HepG2 (cell line): Measurements from ENCODE around the gene CD72. TPM values are rescaled to one million over a fixed set of nuclear protein-coding genes. Genes with fewer than 3 reads are reported as not detected.

Source experiments
- ARNT ChIP-seq: fragments of 450-650 bp; IDR thresholded peaks from 2 replicates; pipeline ENCODE4 v1.6.1; 2017
- BRD4 ChIP-seq: sonication (generic); formaldehyde crosslinking; IDR thresholded peaks from 2 replicates; pipeline ENCODE4 v1.4.0; 2020; ENCODE audit warnings: missing genetic modification reagents
- CCDC6 ChIP-seq: sonication (generic); formaldehyde crosslinking; IDR thresholded peaks from 2 replicates; pipeline ENCODE4 v1.8.1; 2022; ENCODE audit warnings: mild to moderate bottlenecking, missing genetic modification reagents, moderate library complexity
- E2F5 ChIP-seq: sonication (generic); formaldehyde crosslinking; conservative IDR thresholded peaks from 2 replicates; pipeline ENCODE4 v1.4.0; 2020; ENCODE audit warnings: missing genetic modification reagents
- ESRRA ChIP-seq: sonication (generic); formaldehyde crosslinking; IDR thresholded peaks from 2 replicates; pipeline ENCODE4 v1.5.1; 2020; ENCODE audit warnings: mild to moderate bottlenecking, low read depth, missing genetic modification reagents
- IRF9 ChIP-seq: sonication (generic); formaldehyde crosslinking; IDR thresholded peaks from 2 replicates; pipeline ENCODE4 v1.8.0; 2022; ENCODE audit warnings: missing genetic modification reagents, mild to moderate bottlenecking, borderline replicate concordance
- NFKB2 ChIP-seq: sonication (generic); formaldehyde crosslinking; IDR thresholded peaks from 2 replicates; pipeline ENCODE4 v1.4.0; 2020; ENCODE audit warnings: missing genetic modification reagents, borderline replicate concordance
- PLRG1 ChIP-seq: fragments of 450-650 bp; conservative IDR thresholded peaks from 2 replicates; pipeline ENCODE4 v1.6.1; 2016
- RORA ChIP-seq: sonication (generic); formaldehyde crosslinking; IDR thresholded peaks from 2 replicates; pipeline ENCODE4 v1.5.0; 2020; ENCODE audit warnings: mild to moderate bottlenecking, missing genetic modification reagents, moderate library complexity
- SSRP1 ChIP-seq: IDR thresholded peaks from 2 replicates; pipeline ENCODE4 v1.6.1; 2016; ENCODE audit warnings: control low read depth
- SUZ12 ChIP-seq: fragments of 150-350 bp; IDR thresholded peaks from 2 replicates; pipeline ENCODE4 v1.6.1; 2014; ENCODE audit warnings: low read depth, low read length
- TCF7L2 ChIP-seq: IDR thresholded peaks from 2 replicates; pipeline ENCODE4 v1.6.1; 2011; ENCODE audit warnings: mild to moderate bottlenecking, low read depth, low read length, moderate library complexity
- THRA ChIP-seq: sonication (generic); formaldehyde crosslinking; IDR thresholded peaks from 2 replicates; pipeline ENCODE4 v1.4.0; 2020; ENCODE audit warnings: missing genetic modification reagents, borderline replicate concordance
- TOPORS ChIP-seq: sonication (generic); formaldehyde crosslinking; IDR thresholded peaks from 2 replicates; pipeline ENCODE4 v1.8.0; 2023; ENCODE audit warnings: mild to moderate bottlenecking, missing genetic modification reagents
- ZBTB8A ChIP-seq: sonication (generic); formaldehyde crosslinking; IDR thresholded peaks from 2 replicates; pipeline ENCODE4 v1.4.0; 2020; ENCODE audit warnings: mild to moderate bottlenecking, low read depth, missing genetic modification reagents, borderline replicate concordance
- ZNF235 ChIP-seq: sonication (generic); formaldehyde crosslinking; IDR thresholded peaks from 2 replicates; pipeline ENCODE4 v1.8.1; 2023; ENCODE audit warnings: mild to moderate bottlenecking, missing genetic modification reagents, borderline replicate concordance
- ZNF253 ChIP-seq: sonication (generic); formaldehyde crosslinking; IDR thresholded peaks from 2 replicates; pipeline ENCODE4 v1.8.0; 2022; ENCODE audit warnings: mild to moderate bottlenecking, missing genetic modification reagents, borderline replicate concordance
- ZNF367 ChIP-seq: sonication (generic); formaldehyde crosslinking; IDR thresholded peaks from 2 replicates; pipeline ENCODE4 v1.4.0; 2020; ENCODE audit warnings: missing genetic modification reagents, borderline replicate concordance
- ZSCAN31 ChIP-seq: sonication (generic); formaldehyde crosslinking; IDR thresholded peaks from 2 replicates; pipeline ENCODE4 v1.5.0; 2020; ENCODE audit warnings: low read depth, mild to moderate bottlenecking, missing genetic modification reagents
- polyA plus RNA-seq, 8 experiments: library from polyadenylated mRNA; depleted of rRNA in 3 of 8; stranded (reverse) in 7 of 8; unstranded in 1 of 8; fragments of >200 nt; fragmentation: Illumina TruSeq in 4 of 8; extraction: Trizol in 4 of 8; gene quantifications; 2 replicates each; pipeline versions ENCODE4 v1.2.1 to v1.2.3, GENCODE V29; 2011 to 2016; ENCODE audit warnings: low read depth in 4 of 8, missing spikeins in 1 of 8, mixed read lengths in 1 of 8; ENCODE audit not compliant: insufficient read depth in 1 of 8
- total RNA-seq, 5 experiments: library from RNA; depleted of rRNA; stranded (reverse); fragments of >200 nt; fragmentation: Illumina TruSeq; extraction: Trizol; gene quantifications; 2 replicates each; pipeline ENCODE4 v1.2.3, GENCODE V29; 2016; ENCODE audit warnings: low read depth in 1 of 5
- TF ChIP-seq, protein P1 (sequence below): sonication (generic); formaldehyde crosslinking; IDR thresholded peaks from 2 replicates; pipeline ENCODE4 v1.4.0; 2020; ENCODE audit warnings: mild to moderate bottlenecking, missing genetic modification reagents
- TF ChIP-seq, protein P2 (sequence below): sonication (generic); formaldehyde crosslinking; IDR thresholded peaks from 2 replicates; pipeline ENCODE4 v1.9.0; 2021; ENCODE audit warnings: missing genetic modification reagents, borderline replicate concordance
- TF ChIP-seq, protein P3 (sequence below): sonication (generic); formaldehyde crosslinking; IDR thresholded peaks from 2 replicates; pipeline ENCODE4 v1.8.0; 2022; ENCODE audit warnings: mild to moderate bottlenecking, missing genetic modification reagents; ENCODE audit not compliant: insufficient replicate concordance

CD72 gene
- total and polyA plus RNA-seq, 2 of the 13 experiments (the other 11 are each of a cell fraction or from before 2014, with no cell fraction given) = 0.18 to 1.1 TPM

DNA sequence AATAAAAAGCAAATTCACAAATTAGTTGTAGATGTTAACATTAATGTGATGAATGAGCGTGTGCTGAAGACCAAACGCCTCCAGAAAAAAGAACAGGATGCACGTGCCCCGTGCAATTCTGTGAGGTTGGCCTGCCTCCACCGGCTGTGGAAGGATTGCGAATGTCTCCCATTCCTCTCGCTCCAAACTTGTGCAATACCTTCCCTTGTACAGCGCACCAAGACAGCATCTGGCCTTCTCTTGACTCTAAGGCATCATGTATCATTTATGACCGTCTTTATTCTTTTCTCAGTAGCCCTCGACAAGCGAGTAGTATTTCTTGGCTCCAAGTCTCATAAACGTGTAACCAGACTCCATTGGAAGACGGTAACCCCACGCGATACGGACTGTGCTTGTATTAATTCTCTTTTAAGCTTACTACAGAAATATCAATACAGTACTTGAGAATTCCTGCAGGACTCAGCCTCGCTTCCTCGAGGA is 14.7 kb downstream of the CD72 start (continued):
- TF ChIP-seq THRA = no peak
- no peak for TF ChIP-seq ESRRA
- TF ChIP-seq ZNF253 = no peak
- no peak for TF ChIP-seq TOPORS
- no peak for TF ChIP-seq PLRG1
- TF ChIP-seq NFKB2 = no peak
- TF ChIP-seq SUZ12 = no peak
- no peak for TF ChIP-seq E2F5 (CRISPR knock-in tag)
- 0 out of 2 replicates have a peak, but pooled peaks have one; percentile 31 for TF ChIP-seq IRF9 (CRISPR knock-in tag)
- no peak for TF ChIP-seq TCF7L2
- TF ChIP-seq, protein P1, sequence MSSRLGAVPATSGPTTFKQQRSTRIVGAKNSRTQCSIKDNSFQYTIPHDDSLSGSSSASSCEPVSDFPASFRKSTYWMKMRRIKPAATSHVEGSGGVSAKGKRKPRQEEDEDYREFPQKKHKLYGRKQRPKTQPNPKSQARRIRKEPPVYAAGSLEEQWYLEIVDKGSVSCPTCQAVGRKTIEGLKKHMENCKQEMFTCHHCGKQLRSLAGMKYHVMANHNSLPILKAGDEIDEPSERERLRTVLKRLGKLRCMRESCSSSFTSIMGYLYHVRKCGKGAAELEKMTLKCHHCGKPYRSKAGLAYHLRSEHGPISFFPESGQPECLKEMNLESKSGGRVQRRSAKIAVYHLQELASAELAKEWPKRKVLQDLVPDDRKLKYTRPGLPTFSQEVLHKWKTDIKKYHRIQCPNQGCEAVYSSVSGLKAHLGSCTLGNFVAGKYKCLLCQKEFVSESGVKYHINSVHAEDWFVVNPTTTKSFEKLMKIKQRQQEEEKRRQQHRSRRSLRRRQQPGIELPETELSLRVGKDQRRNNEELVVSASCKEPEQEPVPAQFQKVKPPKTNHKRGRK (CRISPR knock-in tag) = no peak
- no peak for TF ChIP-seq SSRP1 (CRISPR knock-in tag)
- peak; percentile 87; the same call in 1 of the 2 replicates for TF ChIP-seq CCDC6 (CRISPR knock-in tag)
- TF ChIP-seq ZBTB8A (CRISPR knock-in tag) = no peak
- TF ChIP-seq ZNF367 (CRISPR knock-in tag) = no peak
- no peak for TF ChIP-seq RORA (CRISPR knock-in tag)
- no peak for TF ChIP-seq ARNT
- TF ChIP-seq ZSCAN31 (CRISPR knock-in tag) = no peak
- TF ChIP-seq, protein P2, sequence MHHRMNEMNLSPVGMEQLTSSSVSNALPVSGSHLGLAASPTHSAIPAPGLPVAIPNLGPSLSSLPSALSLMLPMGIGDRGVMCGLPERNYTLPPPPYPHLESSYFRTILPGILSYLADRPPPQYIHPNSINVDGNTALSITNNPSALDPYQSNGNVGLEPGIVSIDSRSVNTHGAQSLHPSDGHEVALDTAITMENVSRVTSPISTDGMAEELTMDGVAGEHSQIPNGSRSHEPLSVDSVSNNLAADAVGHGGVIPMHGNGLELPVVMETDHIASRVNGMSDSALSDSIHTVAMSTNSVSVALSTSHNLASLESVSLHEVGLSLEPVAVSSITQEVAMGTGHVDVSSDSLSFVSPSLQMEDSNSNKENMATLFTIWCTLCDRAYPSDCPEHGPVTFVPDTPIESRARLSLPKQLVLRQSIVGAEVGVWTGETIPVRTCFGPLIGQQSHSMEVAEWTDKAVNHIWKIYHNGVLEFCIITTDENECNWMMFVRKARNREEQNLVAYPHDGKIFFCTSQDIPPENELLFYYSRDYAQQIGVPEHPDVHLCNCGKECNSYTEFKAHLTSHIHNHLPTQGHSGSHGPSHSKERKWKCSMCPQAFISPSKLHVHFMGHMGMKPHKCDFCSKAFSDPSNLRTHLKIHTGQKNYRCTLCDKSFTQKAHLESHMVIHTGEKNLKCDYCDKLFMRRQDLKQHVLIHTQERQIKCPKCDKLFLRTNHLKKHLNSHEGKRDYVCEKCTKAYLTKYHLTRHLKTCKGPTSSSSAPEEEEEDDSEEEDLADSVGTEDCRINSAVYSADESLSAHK = no peak
- 0 out of 2 replicates have a peak, but pooled peaks have one; percentile 50 for TF ChIP-seq BRD4 (CRISPR knock-in tag)
- no peak for TF ChIP-seq ZNF235 (CRISPR knock-in tag)
- TF ChIP-seq, protein P3, sequence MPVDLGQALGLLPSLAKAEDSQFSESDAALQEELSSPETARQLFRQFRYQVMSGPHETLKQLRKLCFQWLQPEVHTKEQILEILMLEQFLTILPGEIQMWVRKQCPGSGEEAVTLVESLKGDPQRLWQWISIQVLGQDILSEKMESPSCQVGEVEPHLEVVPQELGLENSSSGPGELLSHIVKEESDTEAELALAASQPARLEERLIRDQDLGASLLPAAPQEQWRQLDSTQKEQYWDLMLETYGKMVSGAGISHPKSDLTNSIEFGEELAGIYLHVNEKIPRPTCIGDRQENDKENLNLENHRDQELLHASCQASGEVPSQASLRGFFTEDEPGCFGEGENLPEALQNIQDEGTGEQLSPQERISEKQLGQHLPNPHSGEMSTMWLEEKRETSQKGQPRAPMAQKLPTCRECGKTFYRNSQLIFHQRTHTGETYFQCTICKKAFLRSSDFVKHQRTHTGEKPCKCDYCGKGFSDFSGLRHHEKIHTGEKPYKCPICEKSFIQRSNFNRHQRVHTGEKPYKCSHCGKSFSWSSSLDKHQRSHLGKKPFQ (CRISPR knock-in tag) = peak; percentile 38
